H1 (cell line): Measurements from ENCODE around the gene CKAP4. TPM values are rescaled to one million over a fixed set of nuclear protein-coding genes. Genes with fewer than 3 reads are reported as not detected.

ENCODE experiments used
- ATF3 ChIP-seq: IDR thresholded peaks from 2 replicates; pipeline ENCODE4 v1.6.1; 2011; ENCODE audit warnings: low read depth, mild to moderate bottlenecking, low read length; ENCODE audit not compliant: insufficient read depth
- BCL11A ChIP-seq, 2 experiments: IDR thresholded peaks; one replicate each; pipeline ENCODE4 v1.6.1; 2011; ENCODE audit warnings: low read depth in 2 of 2, low read length in 2 of 2, mild to moderate bottlenecking in 2 of 2
- CHD7 ChIP-seq: fragments of 300-600 bp; sonication (generic); IDR thresholded peaks from 2 replicates; pipeline ENCODE4 v1.7.1; 2012; ENCODE audit warnings: low read length, moderate library complexity, mild to moderate bottlenecking, inconsistent platforms; ENCODE audit not compliant: insufficient replicate concordance
- CREB1 ChIP-seq: IDR thresholded peaks from 2 replicates; pipeline ENCODE4 v1.6.1; 2012; ENCODE audit warnings: inconsistent platforms
- GTF2F1 ChIP-seq: IDR thresholded peaks from 2 replicates; pipeline ENCODE4 v1.6.1; 2012; ENCODE audit warnings: low read depth, low read length, improper control_type of control experiment, borderline replicate concordance
- NRF1 ChIP-seq: IDR thresholded peaks from 2 replicates; pipeline ENCODE4 v1.6.1; 2011; ENCODE audit warnings: mild to moderate bottlenecking, low read depth, low read length, improper control_type of control experiment
- RBBP5 ChIP-seq: IDR thresholded peaks from 2 replicates; pipeline ENCODE4 v1.7.1; 2012; ENCODE audit warnings: low read depth, mild to moderate bottlenecking, inconsistent platforms, low read length, moderate library complexity, borderline replicate concordance
- SIRT6 ChIP-seq: IDR thresholded peaks from one replicate; pipeline ENCODE4 v1.7.1; 2012; ENCODE audit warnings: low read length, inconsistent platforms
- TBP ChIP-seq: IDR thresholded peaks from 2 replicates; pipeline ENCODE4 v1.6.1; 2011; ENCODE audit warnings: low read depth, low read length, improper control_type of control experiment
- YY1 ChIP-seq: IDR thresholded peaks from 2 replicates; pipeline ENCODE4 v1.6.1; 2011; ENCODE audit warnings: low read depth, mild to moderate bottlenecking, low read length
- polyA plus RNA-seq, 7 experiments: library from polyadenylated mRNA; depleted of rRNA in 3 of 7; stranded (reverse) in 5 of 7; unstranded in 2 of 7; fragments of >200 nt in 5 of 7; fragments of 200-250 nt in 2 of 7; gene quantifications; 1 replicate in 5 of 7; 2 replicates in 1 of 7; 4 replicates in 1 of 7; pipeline versions ENCODE4 v1.2.1 to v1.2.3, GENCODE V29; 2011 to 2013; ENCODE audit warnings: missing spikeins in 2 of 7, mixed read lengths in 2 of 7
- total RNA-seq: library from RNA; stranded (reverse); fragmentation: NEBNext Ultra II Directional; extraction: Animal tissue kit (Norgen Biotek cat#: 25700); gene quantifications from 2 replicates; pipeline ENCODE4 v1.2.1, GENCODE V29; 2021

CKAP4 gene
- total and polyA plus RNA-seq, 2 of the 8 experiments (the other 6 are each of a cell fraction or from before 2014, with no cell fraction given), result 35.8 to 80.7 TPM

- TF ChIP-seq CHD7 (no peak), YY1 (0 out of 2 replicates have a peak, but pooled peaks have one; percentile 42), BCL11A (IDR thresholded peaks at IDR 0.05; ENCODE audit: low read depth in 2 of 2, low read length in 2 of 2) (no peak), TBP (no peak), RBBP5 (no peak), NRF1 (no peak), SIRT6 (no peak), GTF2F1 (no peak), ATF3 (no peak), CREB1 (no peak)
Measured at GRCh38 chr12:106223485-106224354, 24.1 kb downstream of the CKAP4 start (continued).
